GM19193 (cell line): ENCODE results near the gene PRSS21.

Experiments
- POLR2A ChIP-seq: IDR thresholded peaks from 4 replicates; pipeline ENCODE4 v1.6.1; 2011; ENCODE audit not compliant: insufficient read depth, insufficient read length; ENCODE audit errors: extremely low read depth

PRSS21 gene

DNA sequence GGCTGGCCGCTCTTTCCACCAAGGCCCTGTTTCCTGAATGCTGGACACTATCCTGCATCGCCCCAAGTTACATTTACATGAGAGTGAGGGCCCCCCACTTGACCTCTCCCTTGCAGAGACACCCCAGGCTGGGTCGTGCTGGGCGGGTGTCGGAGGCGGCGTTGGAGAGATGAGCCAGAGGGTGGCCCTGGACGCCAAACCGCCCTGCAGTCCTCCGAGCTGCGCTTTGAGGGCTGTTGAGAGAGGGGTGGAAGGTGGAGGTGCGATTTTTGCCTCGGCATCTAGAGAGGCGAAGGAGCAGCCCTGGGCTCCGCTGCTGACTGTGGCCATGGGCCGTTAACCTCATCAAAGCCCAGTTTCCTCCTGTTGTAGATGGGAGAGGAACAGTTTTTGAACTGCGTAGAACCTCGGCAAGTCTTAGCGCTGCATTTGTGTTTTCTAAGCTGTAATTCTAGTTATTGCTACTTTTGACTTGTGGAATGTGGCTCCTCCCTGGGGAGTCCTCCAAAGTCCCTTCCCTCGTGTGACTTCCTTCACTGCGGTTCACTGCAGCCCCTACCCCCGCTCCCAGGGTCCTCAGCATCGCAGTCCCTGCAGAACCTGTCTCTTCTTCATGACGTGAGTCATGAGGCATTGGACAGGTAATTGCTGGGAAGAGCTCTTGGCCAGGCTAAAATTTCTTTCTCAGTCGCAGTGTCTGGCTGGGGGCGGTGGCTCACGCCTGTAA, 39.0 kb upstream of the PRSS21 start:
- TF ChIP-seq POLR2A: no peak

DNA sequence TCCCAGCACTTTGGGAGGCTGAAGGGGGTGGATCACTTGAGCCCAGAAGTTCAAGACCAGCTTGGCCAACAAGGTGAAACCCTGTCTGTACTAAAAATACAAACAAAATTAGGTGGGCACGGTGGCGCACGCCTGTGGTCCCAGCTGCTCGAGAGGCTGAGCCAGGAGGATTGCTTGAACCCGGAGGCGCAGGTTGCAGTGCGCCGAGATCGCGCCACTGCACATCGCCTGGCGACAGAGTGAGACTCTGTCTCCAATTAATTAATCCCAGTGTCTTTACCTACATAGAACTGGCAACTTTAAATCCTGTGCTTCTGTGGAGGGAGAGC, 38.4 kb upstream of the PRSS21 start:
- no peak for TF ChIP-seq POLR2A

DNA sequence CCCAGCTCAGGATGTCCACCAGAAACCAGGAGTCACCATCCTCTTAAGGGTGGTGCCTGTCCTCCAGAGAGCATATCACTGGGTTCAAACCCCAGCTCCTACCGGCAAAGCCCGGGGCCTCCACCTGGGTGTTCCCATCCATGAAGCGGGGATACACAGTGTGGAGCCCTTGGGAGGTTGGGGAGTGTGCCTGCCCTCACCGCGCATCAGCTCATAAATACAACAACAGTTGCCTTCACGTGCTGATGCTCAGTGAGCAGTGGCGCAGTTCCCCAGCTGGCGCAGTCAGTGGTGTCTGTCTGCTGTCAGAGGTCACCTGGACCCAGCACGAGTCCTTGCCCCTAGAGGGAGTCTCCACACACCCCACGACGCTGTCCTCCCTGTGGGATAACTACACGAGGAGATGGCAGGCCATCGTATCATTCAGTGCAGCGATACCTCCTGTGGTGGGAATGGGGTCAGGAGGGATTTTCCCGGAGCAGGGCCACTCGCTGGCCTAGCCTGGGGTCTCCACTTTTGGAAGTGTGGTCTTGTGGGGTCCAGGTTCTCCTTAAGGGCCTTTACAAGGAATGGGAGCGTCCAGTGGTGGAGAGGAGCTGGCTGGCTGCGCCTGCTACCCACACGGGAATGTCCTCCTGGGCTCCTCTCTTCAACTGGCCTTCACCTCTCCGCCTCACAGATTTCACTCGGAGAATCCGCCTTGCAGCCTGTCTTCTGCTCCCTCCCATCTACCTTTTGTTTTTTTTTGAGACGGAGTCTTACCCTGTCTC, 37.7 kb upstream of the PRSS21 start:
- TF ChIP-seq POLR2A: no peak

DNA sequence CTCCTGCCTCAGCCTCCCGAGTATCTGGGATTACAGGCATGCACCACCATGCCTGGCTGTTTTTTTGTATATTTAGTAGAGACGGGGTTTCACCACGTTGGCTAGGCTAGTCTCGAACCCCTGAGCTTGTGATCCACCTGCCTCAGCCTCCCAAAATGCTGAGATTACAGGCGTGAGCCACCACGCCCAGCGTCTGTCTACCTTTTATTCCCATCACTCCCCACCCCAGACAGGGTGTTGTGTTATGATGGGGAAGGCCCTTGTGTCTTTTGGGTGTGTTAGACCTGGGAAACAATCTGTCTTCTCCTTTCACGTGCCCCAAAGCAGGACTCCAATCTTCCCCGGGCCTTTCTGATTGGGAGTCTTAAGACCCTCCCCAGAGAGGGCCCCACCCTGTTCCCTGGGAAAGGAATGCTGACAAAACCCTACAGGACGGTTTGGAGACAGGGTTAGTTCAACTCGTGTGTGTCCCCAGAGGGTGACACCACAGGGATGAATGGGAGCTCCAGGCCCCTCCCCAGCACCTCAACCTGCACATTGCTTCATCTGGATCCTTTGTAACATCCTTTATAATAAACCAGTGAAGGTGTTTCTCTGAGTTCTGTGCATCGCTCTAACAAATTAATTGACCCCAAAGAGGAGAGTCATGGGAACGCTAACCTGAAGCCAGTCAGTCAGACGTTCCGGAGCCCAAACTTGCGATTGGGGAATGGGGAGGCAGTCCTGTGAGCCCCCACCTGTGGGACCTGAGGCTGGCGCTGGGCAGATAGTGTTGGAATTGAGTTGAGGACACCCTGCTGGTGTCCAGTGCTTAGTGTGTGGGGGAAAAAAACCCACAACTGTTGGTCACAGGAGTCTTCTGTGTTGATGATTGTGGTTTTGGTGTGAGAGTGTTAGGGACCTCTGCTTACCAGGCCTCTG, 36.8 kb upstream of the PRSS21 start:
- TF ChIP-seq POLR2A: no peak

DNA sequence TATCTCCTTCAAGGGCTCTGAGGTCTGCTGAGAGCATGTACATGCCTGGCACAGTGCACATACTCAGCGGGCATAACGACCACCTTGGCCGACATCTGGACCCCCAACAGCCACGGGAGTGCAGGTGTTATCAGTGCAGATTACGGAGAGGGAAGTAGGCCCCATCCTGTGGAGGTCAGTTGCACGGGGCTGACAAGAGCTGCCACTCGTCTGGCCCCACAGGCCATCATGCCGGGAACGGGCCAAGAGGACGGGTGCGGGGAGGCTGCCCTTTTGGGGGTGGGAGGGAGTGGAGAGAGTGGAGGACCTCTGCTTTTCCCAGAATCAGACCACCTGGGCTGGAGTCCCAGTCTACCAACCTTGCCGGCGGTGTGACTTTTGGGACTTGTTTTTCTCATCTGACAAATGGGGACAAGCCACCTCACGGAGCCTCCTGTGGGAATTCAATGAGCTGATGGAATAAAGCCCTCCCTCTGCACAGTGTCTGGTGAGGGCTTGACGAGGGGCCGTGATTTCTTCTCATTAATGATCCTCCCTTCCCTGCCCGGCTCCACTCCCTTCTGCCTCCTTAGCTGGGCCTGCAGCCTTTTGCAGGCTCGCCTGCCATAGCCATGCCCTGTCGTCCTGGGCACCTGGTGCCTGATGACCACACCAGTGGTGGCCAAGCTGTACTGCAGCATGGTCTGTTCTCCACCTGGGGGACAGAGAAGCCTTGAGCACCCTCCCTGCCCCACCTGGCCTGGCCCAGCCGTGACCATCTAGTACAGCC, 34.3 kb upstream of the PRSS21 start:
- no peak for TF ChIP-seq POLR2A

DNA sequence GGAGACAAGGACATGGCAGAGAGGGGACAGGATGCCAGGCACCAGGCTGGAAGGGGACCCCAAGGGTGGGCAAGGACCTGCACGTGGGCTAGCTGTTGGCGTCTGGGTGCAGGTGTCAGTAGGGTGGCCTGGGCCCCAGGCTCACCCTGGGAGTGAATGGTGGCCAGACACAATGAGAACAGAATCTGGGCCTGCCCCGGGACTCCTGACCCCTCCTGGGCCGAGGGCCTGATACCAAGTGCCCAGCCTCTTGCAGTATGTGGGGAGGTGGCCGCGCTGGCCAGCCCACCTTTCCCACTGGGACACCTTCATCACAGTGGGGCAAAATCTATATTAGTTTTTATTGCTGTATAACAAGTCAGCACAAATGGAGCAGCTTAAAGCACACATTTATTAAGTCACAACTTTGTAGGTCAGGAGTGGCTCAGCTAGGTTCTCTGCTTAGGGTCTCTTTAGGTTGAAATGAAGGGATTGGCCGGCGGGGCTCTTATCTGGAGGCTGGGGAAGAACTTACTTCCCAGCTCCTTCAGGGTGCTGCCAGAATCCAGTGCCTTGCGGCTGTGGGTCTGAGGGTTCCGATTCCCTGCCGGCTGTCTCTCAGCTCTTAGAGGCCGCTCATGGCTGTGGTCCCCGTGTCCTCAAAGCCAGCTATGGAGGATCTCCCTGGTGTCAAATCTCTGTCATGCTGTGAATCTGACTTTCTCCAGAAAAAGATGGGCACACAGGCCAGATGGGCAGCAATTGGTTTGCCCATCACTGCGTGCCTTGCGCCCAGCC, 33.3 kb upstream of the PRSS21 start:
- no peak for TF ChIP-seq POLR2A

DNA sequence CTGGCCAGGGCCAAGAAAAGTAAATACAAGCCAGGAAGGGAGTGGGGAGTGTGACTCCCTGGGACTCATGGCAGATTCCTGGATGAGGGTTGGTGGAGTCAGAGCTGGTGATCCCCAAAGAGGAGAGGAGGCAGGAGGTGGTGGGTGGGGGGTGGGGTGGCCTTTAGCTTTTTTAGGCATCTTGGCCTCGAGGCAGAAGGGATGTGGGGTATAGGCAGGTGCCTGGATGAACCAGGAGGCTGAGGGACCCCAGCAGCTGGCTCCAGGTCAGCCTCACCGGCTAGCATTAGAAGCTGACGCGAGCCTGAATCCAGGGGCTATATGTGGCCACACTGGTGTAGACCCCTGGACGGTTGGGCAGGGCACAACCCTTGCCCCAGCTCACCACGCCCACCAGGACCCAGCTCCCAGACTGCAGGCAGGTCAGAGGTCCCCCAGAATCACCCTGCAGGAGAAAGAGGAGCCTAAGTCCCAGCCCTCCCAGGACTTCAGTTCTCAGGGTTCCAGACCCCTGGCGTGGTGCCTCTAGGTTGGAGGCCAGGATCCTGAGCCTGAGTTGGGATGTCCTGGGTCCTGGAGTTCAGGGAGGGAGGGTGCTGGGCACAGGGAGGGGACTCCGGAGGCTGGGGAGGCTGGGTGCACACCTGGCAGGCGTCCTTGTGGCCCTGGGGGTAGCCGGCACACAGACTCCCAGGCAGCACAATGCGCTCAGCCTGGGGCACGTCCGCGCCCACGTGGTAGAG, 32.5 kb upstream of the PRSS21 start:
- no peak for TF ChIP-seq POLR2A

DNA sequence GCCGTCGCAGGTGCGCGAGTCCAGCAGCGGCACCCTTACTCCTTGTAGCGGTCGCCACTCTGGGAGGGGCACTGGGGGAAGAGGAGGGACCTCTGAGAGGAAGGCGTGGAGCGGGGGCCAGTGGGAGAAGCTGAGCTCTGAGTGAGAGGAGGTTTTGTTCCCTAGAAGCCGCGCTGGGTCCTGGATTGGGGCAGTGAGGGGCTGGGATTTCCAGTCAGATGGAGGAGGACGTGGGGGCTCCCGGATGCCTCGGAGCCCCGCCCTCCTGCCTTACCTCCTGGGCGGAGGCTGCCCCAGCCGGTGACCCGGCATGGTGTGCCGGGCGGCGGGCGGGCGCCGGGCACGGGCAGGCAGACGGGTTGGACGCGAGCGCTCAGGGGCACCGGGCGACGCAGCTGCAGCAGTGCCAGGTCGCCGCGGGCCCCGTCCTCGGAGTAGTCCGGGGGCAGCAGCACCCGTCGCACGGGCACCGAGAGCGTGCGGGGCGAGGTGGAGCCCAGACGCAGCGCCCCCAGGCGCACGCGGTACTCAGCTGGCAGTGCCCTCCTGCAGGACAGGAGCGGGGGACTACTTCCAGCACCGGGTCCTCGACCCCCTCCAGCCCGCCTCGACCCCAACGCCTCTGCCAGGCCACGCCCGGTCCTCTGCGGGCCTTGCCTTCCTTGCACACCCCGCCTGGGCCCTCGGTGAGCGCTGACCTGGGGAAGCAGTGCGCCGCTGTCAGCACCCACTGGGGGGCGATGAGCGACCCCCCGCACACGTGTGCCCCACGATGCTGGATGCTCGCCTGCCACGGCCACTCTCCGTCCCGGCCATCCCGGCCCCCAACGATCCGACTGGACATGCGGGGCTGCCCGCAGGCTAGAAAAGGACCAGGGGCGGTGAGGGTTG, 31.7 kb upstream of the PRSS21 start:
- no peak for TF ChIP-seq POLR2A

DNA sequence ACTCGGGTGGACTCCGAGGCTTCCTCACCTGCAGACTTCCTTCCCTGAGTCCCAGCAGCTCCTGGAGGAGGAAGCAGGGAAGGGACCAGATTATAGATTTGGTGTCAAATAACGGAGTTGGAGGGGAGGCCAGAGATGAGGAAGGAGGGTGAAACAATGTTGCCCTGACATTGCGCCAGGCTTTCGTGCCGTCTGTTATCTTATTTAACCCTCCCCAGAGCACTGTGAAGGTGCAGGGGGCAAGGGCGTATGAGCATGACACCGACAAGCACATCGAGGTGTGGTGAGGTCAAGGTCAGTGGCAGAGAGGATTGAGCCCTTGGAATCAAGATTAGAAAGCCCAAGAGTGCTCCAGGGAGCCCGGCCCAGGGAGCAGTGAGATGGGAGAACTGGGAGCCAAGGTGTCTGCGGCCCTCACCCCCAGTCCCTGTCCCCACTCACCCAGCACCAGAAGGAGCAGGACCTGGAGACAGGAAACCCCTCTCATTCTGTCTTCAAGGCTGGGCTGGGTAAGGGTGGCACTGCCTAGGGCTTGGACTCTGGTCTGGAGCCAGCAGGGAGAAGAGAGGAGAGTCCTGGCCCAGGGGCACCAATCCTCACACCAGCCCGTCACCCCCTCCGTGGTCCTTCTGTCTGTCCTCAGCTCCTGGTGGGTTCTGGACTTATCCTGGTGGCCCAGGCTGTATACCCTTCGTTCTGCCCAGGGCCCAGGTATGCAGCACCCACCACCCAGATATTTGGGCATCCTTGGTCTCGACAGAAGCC, 30.8 kb upstream of the PRSS21 start:
- TF ChIP-seq POLR2A: no peak

DNA sequence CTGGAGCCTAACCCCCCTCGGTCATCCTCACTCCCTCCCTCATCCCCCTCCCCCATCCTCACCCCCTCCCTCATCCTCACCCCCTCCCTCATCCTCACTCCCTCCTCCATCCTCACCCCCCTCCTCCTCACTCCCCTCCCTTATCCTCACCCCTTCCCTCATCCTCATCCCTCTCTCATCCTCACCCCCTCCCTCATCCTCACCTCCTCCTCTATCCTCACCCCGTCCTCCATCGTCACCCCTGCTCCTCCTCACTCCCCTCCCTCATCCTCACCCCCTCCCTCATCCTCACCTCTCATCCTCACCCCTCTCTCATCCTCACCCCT, 30.2 kb upstream of the PRSS21 start:
- no peak for TF ChIP-seq POLR2A

DNA sequence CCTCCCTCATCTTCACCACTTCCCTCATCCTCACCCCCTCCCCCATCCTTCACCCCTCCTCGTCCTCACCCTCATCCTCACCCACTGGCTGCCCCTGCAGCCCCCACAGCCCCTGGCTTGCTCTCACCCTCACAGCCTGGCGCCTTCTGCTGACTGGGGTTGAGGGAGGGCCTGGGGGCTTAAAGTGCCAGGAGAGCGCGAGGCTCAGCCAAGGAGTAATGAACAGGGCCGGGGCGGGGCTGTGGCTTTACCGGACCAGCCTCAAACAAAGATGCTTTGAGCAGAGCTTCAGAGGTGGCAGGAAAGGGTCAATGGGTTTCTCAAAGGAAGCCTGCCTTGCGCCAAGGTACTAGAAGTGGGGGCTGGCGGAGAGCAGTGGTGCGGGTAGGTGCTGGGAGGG, 29.6 kb upstream of the PRSS21 start, which contains the start of gene PRSS33:
TSS of gene PRSS33 (minus strand) at position 155 of the 400 bp plus-strand sequence. CDS start 1,013 bp downstream, outside the sequence.
- no peak for TF ChIP-seq POLR2A

DNA sequence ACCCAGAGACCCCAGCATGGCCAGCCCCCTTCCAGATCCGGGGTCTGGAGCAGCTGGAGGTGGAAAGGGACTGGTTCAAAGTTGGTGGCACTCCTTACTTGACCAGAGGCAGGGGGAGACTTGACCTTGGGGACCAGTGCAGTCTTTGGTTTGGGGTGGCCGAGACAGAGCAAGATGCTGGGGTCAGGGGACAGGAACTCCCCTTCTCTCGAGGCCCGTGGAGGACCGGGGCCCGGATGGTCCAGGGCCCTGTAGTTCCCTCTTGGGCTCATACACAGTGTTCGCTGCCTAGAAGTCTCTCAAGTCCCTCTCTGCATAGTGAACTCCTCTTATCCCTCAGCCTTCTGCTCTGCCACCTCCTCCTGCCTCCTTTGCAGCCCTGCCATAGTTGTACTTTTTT, 29.1 kb upstream of the PRSS21 start:
- no peak for TF ChIP-seq POLR2A
